Heart left ventricle (tissue), 16 donors: ENCODE data around the gene MAGEA10. TPM values are rescaled to one million over a fixed set of nuclear protein-coding genes. Genes with fewer than 3 reads are reported as not detected.
"Not testable (repeated sequence)": the region's sequence is repeated elsewhere in the genome, so short reads cannot be mapped to it uniquely, and the experiment has no call there.

Experiments
- ATAC-seq, 4 donors: fragments of 200-7000 bp; cut with Tn5 transposase; one replicate each; pipeline ENCODE4 v1.9.1; 2020 to 2022; ENCODE audit warnings: moderate library complexity in 4 of 4, mild to moderate bottlenecking in 3 of 4, moderate number of reproducible peaks in 1 of 4
- DNase-seq, 5 donors: peaks; one replicate each; pipeline ENCODE4 v3.0.0-alpha.2; 2020
- H3K27ac ChIP-seq, 12 donors: fragments of 200-600 bp; sonication (generic) in 4 of 12; one replicate each; pipeline versions ENCODE4 v1.5.0 to v1.8.0; 2016 to 2022; ENCODE audit warnings: mild to moderate bottlenecking in 2 of 12
- H3K27me3 ChIP-seq, 9 donors: fragments of 200-600 bp; sonication (generic) in 2 of 9; one replicate each; pipeline versions ENCODE4 v1.5.1 to v1.8.0; 2016 to 2022; ENCODE audit warnings: mild to moderate bottlenecking in 3 of 9
- H3K36me3 ChIP-seq, 9 donors: fragments of 200-600 bp; sonication (generic) in 2 of 9; one replicate each; pipeline versions ENCODE4 v1.5.0 to v1.8.0; 2018 to 2022; ENCODE audit warnings: mild to moderate bottlenecking in 2 of 9
- H3K4me1 ChIP-seq, 12 donors: fragments of 200-600 bp; sonication (generic) in 4 of 12; one replicate each; pipeline versions ENCODE4 v1.5.0 to v1.8.0; 2016 to 2022; ENCODE audit warnings: mild to moderate bottlenecking in 3 of 12
- H3K4me3 ChIP-seq, 12 donors: fragments of 200-600 bp; sonication (generic) in 4 of 12; one replicate each; pipeline versions ENCODE4 v1.5.0 to v1.8.0; 2017 to 2022; ENCODE audit warnings: mild to moderate bottlenecking in 9 of 12, moderate library complexity in 4 of 12
- H3K9me3 ChIP-seq, 12 donors: fragments of 200-600 bp; sonication (generic) in 4 of 12; one replicate each; pipeline versions ENCODE4 v1.5.0 to v1.8.0; 2016 to 2022; ENCODE audit warnings: mild to moderate bottlenecking in 1 of 12
- POLR2A ChIP-seq, 2 donors: fragments of 450-650 bp; IDR thresholded peaks; one replicate each; pipeline ENCODE4 v1.6.1; 2017; ENCODE audit warnings: antibody characterized with exemption in 2 of 2, mild to moderate bottlenecking in 2 of 2, moderate library complexity in 2 of 2
- WGBS, 4 donors: extraction: QIAGEN DNeasy Blood & Tissue Kit in 2 of 4; methylation state at CpG; one replicate each; pipeline versions ENCODE4 v1.1.5 to v1.1.7; 2013 to 2018; 5-methylcytosine and 5-hydroxymethylcytosine counted together
- intact Hi-C, 10 donors: fragments of 100-400 bp; cut with DNase I; formaldehyde crosslinking; loops; one replicate each; pipeline versions ENCODE4 v1.11.1 to v1.14.2; 2022
- long read RNA-seq, 3 donors: library from polyadenylated mRNA; unstranded; transcript quantifications; one replicate each; pipeline ENCODE4 v2.0.0, GENCODE V29; 2020 to 2021
- polyA plus RNA-seq, 2 donors: library from polyadenylated mRNA; stranded (reverse); fragments of 200-250 nt; gene quantifications; one replicate each; pipeline ENCODE4 v1.2.3, GENCODE V29; 2013
- total RNA-seq, 9 donors: library from RNA; depleted of rRNA in 2 of 9; stranded (reverse); fragments of >200 nt in 2 of 9; fragmentation: NEBNext Ultra II Directional in 3 of 9; extraction: Animal tissue kit (Norgen Biotek cat#: 25700) in 3 of 9; gene quantifications; one replicate each; pipeline versions ENCODE4 v1.1.0 to v1.2.4, GENCODE V29; 2016 to 2023
- TF ChIP-seq, protein P1 (sequence below), 12 donors: fragments of 200-600 bp; sonication (generic) in 4 of 12; IDR thresholded peaks; one replicate each; pipeline versions ENCODE4 v1.5.0 to v1.8.0; 2018 to 2022; ENCODE audit warnings: antibody characterized with exemption in 12 of 12, mild to moderate bottlenecking in 5 of 12
- donor health status: ischemic (EF 13 %, LVEDD 7.1; RV severe dilation, severe dysfunction).
- donor health status: healthy with polysubstance abuse.
- donor health status: DM: no; HTN: yes; CAD: no.
- donor health status: DM: no; HTN: no; CAD: no.
- donor health status: ischemic (EF 25% LVEDD 6.9; RV normal size, moderate dysfunction).
- donor health status: ischemic (EF 25% LVEDD 5.7; RV mildly dilated, moderate dysfunction).
- donor health status: healthy.
- donor health status: DM: yes; HTN: yes; CAD: no.
- donor health status: ischemic (EF 35%, LVEDD 5.7; RV mildly dilated, moderate dysfunction).
- donor health status: nonischemic (EF 11% LVEDD 7.7; RV severe dilation, severe dysfunction).
- donor health status: DM: yes; HTN: yes; CAD: no.
- donor health status: PGD.
- donor health status: ischemic (EF 29% LVEDD 5.4; RV normal size, mild dysfunction).
- donor health status: nonischemic (EF 23%, LVEDD 6.1; RV moderate dilation, normal function).

MAGEA10 gene
- total RNA-seq (not detected), polyA plus RNA-seq (not detected)
- long read RNA-seq, donor 1: 0 reads
- long read RNA-seq, donor 2: 0 reads
- long read RNA-seq, donor 3: 0 reads

DNA sequence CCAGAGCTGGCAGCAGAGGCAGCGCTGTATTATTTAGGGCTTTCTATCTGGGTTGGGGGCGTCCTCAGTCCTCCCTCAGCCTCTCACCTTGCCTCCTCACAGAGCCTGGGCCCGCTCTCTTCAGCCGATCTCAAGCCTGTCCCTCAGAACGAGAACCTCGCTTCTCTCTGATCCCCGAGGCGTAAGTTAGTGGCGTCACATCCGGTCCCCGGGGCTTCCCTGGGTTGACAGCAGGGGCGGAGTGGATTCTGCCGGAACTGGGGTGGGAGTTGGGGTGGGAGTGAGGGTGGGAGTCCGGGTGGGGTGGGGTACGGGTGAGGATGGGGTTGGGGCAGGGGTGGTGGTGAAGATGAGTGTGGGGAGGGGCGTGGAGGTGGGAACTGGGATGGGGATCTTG is at the start of gene MAGEA10:
Gene MAGEA10, minus strand, starts transcription at position 190 of the 397 bp plus-strand sequence. CDS start 2,957 bp downstream, outside the sequence.
- Histone ChIP-seq H3K27me3 (no peaks in the 10 kb centered on the region), H3K4me3 (no peak within 1 kb of the TSS), H3K9me3 (no peaks in the 10 kb centered on the region), H3K27ac (no peak within 1 kb of the TSS), H3K4me1 (no peaks in the 10 kb centered on the region), H3K36me3 (no peaks in the 10 kb centered on the region)
- WGBS, 4 donors: 85 to 94% (median 90%) methylated on average over 12 to 16 of the region's 16 CpGs
- intact Hi-C loops: no loop called here
- DNase-seq (no peak), ATAC-seq (no peak)
- no peak for TF ChIP-seq POLR2A (IDR thresholded peaks at IDR 0.05)
- TF ChIP-seq, protein P1, sequence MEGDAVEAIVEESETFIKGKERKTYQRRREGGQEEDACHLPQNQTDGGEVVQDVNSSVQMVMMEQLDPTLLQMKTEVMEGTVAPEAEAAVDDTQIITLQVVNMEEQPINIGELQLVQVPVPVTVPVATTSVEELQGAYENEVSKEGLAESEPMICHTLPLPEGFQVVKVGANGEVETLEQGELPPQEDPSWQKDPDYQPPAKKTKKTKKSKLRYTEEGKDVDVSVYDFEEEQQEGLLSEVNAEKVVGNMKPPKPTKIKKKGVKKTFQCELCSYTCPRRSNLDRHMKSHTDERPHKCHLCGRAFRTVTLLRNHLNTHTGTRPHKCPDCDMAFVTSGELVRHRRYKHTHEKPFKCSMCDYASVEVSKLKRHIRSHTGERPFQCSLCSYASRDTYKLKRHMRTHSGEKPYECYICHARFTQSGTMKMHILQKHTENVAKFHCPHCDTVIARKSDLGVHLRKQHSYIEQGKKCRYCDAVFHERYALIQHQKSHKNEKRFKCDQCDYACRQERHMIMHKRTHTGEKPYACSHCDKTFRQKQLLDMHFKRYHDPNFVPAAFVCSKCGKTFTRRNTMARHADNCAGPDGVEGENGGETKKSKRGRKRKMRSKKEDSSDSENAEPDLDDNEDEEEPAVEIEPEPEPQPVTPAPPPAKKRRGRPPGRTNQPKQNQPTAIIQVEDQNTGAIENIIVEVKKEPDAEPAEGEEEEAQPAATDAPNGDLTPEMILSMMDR (IDR thresholded peaks at IDR 0.05): no peak

DNA sequence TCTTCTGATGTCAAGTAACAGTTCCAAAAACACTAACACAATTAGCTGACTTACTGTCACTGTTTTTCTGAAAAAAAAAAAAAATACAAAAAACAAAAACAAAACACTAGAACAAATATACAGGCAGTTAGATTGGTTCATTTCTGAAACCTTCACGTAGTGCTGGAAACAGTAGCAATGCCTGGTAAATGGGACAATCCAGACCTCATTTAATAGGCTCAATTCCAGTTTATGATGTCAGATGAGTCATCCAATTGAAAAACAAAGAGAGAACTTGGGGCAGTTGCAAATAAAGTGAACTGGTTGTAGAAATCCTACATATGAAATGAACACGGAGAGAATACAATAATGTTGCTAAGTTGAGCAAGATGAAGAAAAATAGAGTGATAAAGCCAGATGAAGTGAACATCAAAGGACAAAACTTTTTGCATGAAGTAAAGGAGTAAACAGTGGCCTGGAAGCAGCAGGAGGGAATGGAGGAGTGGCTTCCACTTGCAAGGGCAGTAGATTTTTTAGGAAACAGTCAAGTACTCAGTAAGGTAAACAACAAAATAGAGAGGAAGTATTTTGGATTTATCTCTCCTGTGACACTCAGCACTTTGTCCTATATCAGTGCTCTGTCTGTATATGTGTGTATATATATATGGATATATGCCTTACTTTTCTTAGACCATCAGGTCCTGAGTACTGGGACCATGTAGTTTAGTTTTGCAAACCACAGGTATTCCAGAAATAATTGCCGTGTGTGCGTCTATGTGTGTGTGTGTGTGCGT is 39.3 kb upstream of the MAGEA10 start:
- TF ChIP-seq POLR2A (IDR thresholded peaks at IDR 0.05): no peak
- TF ChIP-seq, protein P1 (IDR thresholded peaks at IDR 0.05): no peak
- Histone ChIP-seq H3K4me1 (no peaks in the 10 kb centered on the region), H3K9me3 (no peaks in the 10 kb centered on the region), H3K27me3 (no peaks in the 10 kb centered on the region), H3K27ac (no peak overlapping the region), H3K36me3 (no peaks in the 10 kb centered on the region), H3K4me3 (no peak overlapping the region)
- DNase-seq (no peak), ATAC-seq (no peak)
- intact Hi-C loops: no loop called here
- 76 to 80% (median 78%) methylated on average over 5 of the region's 5 CpGs for WGBS, 4 donors

DNA sequence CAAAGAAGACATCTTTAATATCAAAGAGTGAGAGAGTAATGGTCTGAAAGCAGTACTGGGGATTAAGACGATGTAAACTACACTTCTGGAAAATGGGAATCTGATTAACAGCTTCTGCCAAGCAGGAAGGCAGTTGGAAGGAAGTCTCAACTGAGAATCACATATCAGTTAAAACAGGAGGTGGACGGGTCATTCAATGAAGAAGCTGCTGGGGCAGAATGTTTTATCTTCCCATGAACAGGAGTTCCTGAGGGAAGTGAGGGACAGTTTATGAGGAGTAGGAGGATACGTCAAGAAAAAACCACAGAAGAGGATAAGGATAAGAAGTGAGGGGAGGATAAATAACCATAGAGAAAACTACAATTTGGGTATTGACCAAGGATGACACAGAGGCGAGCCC is 38.7 kb upstream of the MAGEA10 start:
- no peaks in the 10 kb centered on the region for H3K4me1 ChIP-seq
- no peak overlapping the region for H3K27ac ChIP-seq
- peak in 1 of 4 donors; percentile 26 for ATAC-seq
- no peaks in the 10 kb centered on the region for H3K27me3 ChIP-seq
- TF ChIP-seq POLR2A (IDR thresholded peaks at IDR 0.05): no peak
- TF ChIP-seq, protein P1 (IDR thresholded peaks at IDR 0.05): no peak
- intact Hi-C loops: no loop called here
- WGBS, 4 donors: 33 to 47% (median 44%) methylated on average over 4 of the region's 4 CpGs
- no peak overlapping the region for H3K4me3 ChIP-seq
- H3K36me3 ChIP-seq: no peaks in the 10 kb centered on the region
- no peak for DNase-seq
- no peaks in the 10 kb centered on the region for H3K9me3 ChIP-seq

DNA sequence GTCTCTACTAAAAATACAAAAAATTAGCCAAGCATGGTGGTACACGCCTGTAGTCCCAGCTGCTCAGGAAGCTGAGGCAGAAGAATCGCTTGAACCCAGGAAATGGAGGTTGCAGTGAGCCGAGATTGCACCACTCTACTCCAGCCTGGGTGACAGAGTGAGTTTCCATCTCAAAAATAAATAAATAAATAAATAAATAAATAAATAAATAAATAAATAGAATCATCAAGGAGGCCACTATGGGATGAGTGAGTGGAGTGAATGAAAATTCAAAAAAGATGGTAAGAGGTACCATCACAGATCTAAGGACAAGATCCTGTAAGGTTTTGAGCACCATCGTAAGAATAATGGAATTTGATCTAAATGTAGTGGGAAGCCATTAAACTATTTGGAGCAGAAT is 37.5 kb upstream of the MAGEA10 start:
- ATAC-seq, intact Hi-C loops: not testable (repeated sequence)
- 79 to 88% (median 85%) methylated on average over 4 of the region's 4 CpGs for WGBS, 4 donors

GRCh38 chrX:152173923-152174322 is 35.5 kb upstream of the MAGEA10 start:
- H3K4me3 ChIP-seq, H3K4me1 ChIP-seq, ATAC-seq, intact Hi-C loops, H3K27me3 ChIP-seq, DNase-seq, H3K36me3 ChIP-seq, H3K9me3 ChIP-seq, H3K27ac ChIP-seq: not testable (repeated sequence)
- WGBS, 4 donors: 88 to 100% (median 89%) methylated on average over 1 of the region's 4 CpGs

More for the DNA sequence above, 37.5 kb upstream of the MAGEA10 start:
- not testable (repeated sequence) for H3K27me3 ChIP-seq, DNase-seq, H3K9me3 ChIP-seq, H3K36me3 ChIP-seq, H3K4me3 ChIP-seq, H3K4me1 ChIP-seq, H3K27ac ChIP-seq
